Erythroblast (primary cell): ENCODE measurements around the gene ELL.

Source experiments
- GATA1 ChIP-seq: IDR thresholded peaks from 2 replicates; pipeline ENCODE4 v1.6.1; 2011; ENCODE audit warnings: low read depth, mild to moderate bottlenecking, control low read depth, low read length, moderate library complexity
- POLR2A ChIP-seq: IDR thresholded peaks from 2 replicates; pipeline ENCODE4 v1.6.1; 2011; ENCODE audit warnings: mild to moderate bottlenecking, low read length

GRCh38 chr19:18522124-18522861 lies 423 bp upstream of the ELL start:
- TF ChIP-seq POLR2A (no peak), GATA1 (no peak)
